HG03378 (cell line): ENCODE measurements around the gene PRR15.
"Not testable (repeated sequence)": the region's sequence is repeated elsewhere in the genome, so short reads cannot be mapped to it uniquely, and the experiment has no call there.

ENCODE experiments used
- ATAC-seq: cut with Tn5 transposase; IDR thresholded peaks from one replicate; pipeline ENCODE4 v1.9.1; 2021; ENCODE audit warnings: mild to moderate bottlenecking, moderate library complexity; ENCODE audit not compliant: unreplicated experiment

Gene PRR15, protein sequence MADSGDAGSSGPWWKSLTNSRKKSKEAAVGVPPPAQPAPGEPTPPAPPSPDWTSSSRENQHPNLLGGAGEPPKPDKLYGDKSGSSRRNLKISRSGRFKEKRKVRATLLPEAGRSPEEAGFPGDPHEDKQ

DNA sequence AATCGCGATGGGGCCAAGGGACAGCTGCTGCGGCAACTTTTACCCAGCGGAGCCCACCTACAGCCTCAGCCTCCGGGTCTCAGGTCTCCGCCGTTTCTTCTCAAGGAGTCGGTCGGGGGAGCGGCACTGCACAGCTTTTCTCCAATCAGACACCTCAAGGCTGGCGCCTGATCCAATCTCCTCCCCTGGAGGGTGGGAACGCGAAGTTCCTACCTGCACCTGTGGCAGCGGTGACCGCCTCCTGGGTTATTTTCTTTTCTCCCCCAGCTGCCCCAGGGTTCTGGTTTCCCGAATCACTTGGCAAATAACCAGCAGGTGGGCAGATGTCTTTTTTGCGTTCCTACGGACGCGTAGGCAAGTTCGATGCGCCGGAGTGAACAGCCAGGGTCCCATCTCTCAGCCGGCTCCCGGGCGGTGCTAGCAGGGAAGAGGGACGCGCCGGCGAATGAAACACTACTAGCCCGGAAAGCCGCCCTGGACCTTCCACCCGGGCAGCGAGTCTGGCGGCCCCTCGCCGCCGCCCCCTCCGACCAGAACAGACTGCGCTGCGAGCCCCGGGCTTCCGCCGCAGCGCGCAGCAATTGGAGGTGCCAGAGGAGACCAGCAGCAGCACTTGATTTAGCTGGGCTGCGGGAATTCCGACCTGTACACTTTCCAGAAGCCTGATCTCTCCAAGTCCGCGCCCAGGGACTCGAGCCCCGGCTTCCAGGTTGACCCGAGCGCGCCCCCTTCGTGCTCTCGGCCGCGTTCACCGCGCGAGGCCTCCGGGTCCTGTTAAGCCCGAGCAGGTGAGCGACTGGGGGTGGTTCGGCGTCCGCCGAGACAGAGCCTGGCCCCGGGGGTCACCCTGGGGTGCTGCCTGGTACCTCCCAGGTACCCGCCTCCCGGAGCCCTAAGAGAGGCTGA is at the start of gene PRR15:
TSS of gene PRR15 (plus strand) at position 246 of the 906 bp plus-strand sequence. CDS start 2,495 bp downstream, outside the sequence.
- no peak for ATAC-seq

- no peak for ATAC-seq
Measured at GRCh38 chr7:29516491-29516890, 47.1 kb upstream of the PRR15 start.

GRCh38 chr7:29518616-29519015 is 45.0 kb upstream of the PRR15 start:
- ATAC-seq: no peak

- no peak for ATAC-seq
Measured at GRCh38 chr7:29523728-29524127, 39.9 kb upstream of the PRR15 start.

DNA sequence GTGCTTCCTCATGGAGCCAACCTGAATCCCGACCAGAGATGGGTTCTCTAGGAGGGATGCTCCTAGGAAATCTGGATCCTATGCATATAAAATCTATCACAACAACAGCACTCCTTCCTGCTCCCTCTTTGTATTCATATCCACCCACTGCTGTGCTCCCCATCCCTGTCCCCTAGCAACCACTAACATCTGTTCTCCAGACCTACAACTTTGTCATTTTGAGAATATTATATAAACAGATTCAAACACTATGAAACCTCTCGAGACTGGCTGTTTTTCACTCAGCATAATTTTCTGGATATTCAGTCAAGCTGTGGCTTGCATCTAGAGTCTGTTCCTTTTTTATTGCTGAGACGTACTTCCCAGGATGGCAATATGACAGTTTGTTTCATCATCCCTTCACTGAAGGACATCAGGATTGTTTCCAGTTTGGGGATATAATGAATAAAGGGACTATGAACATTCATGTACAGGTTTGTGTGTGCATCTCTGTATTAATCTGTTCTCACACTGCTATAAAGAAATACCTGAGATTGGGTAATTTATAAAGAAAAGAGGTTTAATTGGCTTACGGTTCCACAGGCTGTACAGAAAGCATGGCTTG is 36.0 kb upstream of the PRR15 start:
- ATAC-seq: no peak

- not testable (repeated sequence) for ATAC-seq
Measured at GRCh38 chr7:29528526-29528925, 35.1 kb upstream of the PRR15 start.

DNA sequence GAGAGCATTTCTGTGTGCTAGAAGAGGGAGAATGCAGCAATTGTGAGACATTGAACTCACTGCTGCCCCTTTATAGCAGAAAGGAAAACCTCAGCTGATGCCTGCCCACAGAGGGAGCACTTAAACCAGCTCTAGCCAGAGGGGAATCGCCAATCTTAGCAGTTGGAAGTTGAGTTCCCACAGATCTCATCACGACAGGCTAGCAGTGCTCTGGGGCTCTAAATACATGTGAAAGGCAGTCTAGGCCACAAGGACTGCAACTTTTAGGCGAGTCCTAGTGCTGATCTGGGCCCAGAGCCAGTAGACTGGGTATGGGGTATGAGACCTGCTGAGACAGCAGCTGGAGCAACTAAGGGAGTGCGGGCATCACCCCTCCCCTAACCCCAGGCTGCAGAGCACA is 25.2 kb upstream of the PRR15 start:
- no peak for ATAC-seq

GRCh38 chr7:29539471-29539870 is 24.2 kb upstream of the PRR15 start:
- ATAC-seq: no peak

DNA sequence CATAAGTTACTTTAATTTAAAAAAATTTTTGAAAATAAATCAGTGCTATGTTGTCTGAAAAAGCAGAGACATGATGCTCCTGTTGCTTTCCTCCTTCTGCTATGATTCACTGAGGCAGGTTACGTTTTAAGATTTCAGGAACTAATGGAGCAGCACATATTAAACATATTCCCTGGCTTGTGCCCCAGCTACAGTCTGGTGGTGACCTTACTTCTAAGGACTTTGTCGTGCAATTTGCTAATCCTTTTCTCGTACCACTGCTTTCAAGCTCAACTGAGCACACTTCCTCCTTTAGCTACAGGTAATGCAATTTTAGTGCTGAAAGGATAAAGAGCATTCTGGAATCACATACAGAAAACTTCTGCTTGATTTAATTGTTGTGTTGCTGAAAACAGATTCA is 16.2 kb upstream of the PRR15 start:
- ATAC-seq: no peak

DNA sequence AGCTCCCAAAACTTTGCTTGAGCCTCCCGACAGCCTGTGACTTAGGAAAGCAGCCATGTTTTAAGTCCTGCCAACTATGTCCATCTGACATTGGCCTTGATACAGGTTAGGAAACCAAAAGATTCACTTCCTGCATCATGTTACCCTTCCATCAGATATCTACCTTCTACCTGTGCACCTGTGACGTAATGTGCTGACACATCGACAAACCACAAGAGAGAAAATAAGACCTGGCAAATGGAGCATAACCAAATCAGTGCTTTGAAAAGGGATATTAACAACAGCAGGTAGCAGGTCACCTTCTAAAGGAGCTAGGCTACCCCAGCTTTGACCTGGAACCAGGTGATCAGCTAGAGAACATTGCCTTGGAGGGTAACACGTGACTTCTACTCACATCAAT is 14.8 kb upstream of the PRR15 start:
- no peak for ATAC-seq

DNA sequence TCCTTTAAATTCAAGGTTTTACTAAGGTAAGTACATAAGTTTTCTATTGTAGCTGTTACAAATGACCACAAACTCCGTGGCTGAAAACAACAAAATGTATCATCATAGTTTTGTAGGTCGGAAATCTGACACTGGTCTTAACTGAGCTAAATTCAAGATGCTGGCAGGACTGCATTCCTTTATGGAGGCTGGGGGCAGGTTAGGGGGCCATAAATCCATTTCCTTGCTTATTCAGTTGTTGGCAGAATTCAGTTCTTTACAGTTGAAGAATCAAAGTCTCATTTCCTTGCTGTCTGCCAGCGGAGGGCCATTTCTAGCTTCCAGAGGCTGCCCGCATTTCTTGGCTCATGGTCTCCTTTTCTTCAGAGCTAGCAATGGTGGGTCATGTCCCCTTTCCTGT is 11.2 kb upstream of the PRR15 start:
- no peak for ATAC-seq

- no peak for ATAC-seq
Measured at GRCh38 chr7:29555061-29555460, 8.6 kb upstream of the PRR15 start.

GRCh38 chr7:29556405-29557195 is 7.0 kb upstream of the PRR15 start:
- ATAC-seq: no peak

- ATAC-seq: no peak
Measured at GRCh38 chr7:29557954-29558353, 5.7 kb upstream of the PRR15 start.

- ATAC-seq: no peak
Measured at GRCh38 chr7:29561271-29561670, 2.4 kb upstream of the PRR15 start.

- no peak for ATAC-seq
Measured at GRCh38 chr7:29562307-29562706, 1.3 kb upstream of the PRR15 start.

DNA sequence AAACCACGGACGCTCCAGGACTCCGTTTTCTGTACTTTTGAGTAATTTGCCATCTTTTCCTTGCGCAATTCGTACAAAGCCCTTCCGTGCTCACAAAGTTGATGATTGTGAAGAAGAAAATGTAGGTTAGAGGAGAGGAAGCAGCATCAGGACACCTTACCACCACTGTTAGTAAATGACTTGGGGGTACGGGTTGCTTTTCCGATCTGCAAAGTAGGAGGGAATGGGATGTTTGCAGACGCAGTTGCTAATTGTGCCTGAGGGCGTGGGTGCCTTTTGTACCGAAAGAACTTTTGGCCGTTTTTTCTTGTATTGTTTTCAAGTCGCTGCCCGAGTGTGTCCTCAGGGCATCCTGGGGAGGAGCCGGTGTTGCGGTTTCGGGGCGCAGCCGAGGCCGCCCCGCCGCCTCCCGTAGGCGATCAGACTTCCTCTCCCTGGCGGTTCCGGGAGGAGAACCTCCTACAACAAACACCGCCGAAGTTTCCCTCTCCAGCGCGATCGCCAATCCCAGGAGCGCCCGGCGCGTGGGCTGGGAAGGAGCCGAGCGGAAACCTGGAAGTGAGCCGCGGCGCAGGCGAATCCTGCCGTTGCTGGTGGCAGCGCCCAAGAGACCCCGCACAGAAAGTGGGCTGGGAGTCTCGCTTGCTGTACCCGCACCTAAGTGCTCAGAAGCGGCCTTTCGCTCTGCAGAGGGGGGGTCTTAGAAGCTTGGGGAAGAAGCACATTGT is 1.0 kb downstream of the PRR15 start:
- no peak for ATAC-seq

GRCh38 chr7:29565224-29565630 is 1.6 kb downstream of the PRR15 start:
- ATAC-seq: no peak

GRCh38 chr7:29565634-29565981 is 2.0 kb downstream of the PRR15 start:
- no peak for ATAC-seq

- no peak for ATAC-seq
Measured at GRCh38 chr7:29565982-29566746, 2.5 kb downstream of the PRR15 start.
